ENCODE results near the gene PAN2. TPM values are rescaled to one million over a fixed set of nuclear protein-coding genes. Genes with fewer than 3 reads are reported as not detected.

Gene PAN2
- polyA plus RNA-seq (2012; ENCODE audit: low read depth, missing spikeins) = 35.9 TPM

- peak; percentile 63; the same call in 1 of the 2 replicates for TF ChIP-seq POU2F2 (IDR thresholded peaks at IDR 0.05; ENCODE audit: low read depth, low read length)
- peak; percentile 86 for TF ChIP-seq POLR2A (IDR thresholded peaks at IDR 0.05; ENCODE audit: low read depth, low read length)
- TF ChIP-seq POLR2AphosphoS5 (IDR thresholded peaks at IDR 0.05; ENCODE audit: low read depth, low read length) = peak; percentile 85
- TF ChIP-seq PAX5 (IDR thresholded peaks at IDR 0.05; ENCODE audit: insufficient read depth, low read length, severe bottlenecking) = no peak
- TF ChIP-seq TAF1 (IDR thresholded peaks at IDR 0.05; ENCODE audit: low read depth, low read length) = peak; percentile 83
- peak; percentile 15; the same call in 1 of the 2 replicates for TF ChIP-seq SPI1 (IDR thresholded peaks at IDR 0.05; ENCODE audit: low read depth, low read length)
- DNase-seq (ENCODE audit: insufficient read length, low spot score) = peak; percentile 94
- FAIRE-seq = peak; percentile 80
These were observed at the start of gene PAN2 for GRCh38 chr12:56333679-56334489. TSS of gene PAN2 (minus strand) at chr12:56334000. CDS start at chr12:56333094, 906 bp downstream.

- no peak for DNase-seq (ENCODE audit: insufficient read length, low spot score)
- no peak for FAIRE-seq
- TF ChIP-seq POLR2A (IDR thresholded peaks at IDR 0.05; ENCODE audit: low read depth, low read length) (no peak), TAF1 (IDR thresholded peaks at IDR 0.05; ENCODE audit: low read depth, low read length) (no peak), POU2F2 (IDR thresholded peaks at IDR 0.05; ENCODE audit: low read depth, low read length) (no peak), POLR2AphosphoS5 (IDR thresholded peaks at IDR 0.05; ENCODE audit: low read depth, low read length) (no peak)
These were observed 48.8 kb upstream of the PAN2 start for GRCh38 chr12:56382611-56383010.

DNA sequence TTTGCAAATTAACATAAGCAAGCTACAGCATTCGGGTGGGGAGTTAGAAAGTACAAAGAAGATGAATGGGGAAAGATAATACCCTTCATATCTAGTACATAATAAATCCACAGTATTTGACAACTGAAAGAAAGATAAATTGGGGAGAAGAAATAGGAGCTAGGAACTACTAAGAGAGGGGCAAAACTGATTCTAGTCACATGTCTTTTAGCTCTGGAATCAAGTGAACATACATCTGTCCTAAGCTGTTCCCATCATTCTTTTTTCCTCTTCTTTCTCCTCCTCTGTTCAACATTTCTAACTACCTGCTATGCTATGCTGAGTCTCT is 44.2 kb upstream of the PAN2 start:
- DNase-seq (ENCODE audit: insufficient read length, low spot score) (no peak), FAIRE-seq (no peak)
- TF ChIP-seq POU2F2 (IDR thresholded peaks at IDR 0.05; ENCODE audit: low read depth, low read length) (no peak), TAF1 (IDR thresholded peaks at IDR 0.05; ENCODE audit: low read depth, low read length) (no peak), PAX5 (IDR thresholded peaks at IDR 0.05; ENCODE audit: insufficient read depth, low read length, severe bottlenecking) (no peak), SPI1 (IDR thresholded peaks at IDR 0.05; ENCODE audit: low read depth, low read length) (no peak), POLR2AphosphoS5 (IDR thresholded peaks at IDR 0.05; ENCODE audit: low read depth, low read length) (no peak), POLR2A (IDR thresholded peaks at IDR 0.05; ENCODE audit: low read depth, low read length) (no peak)

- TF ChIP-seq SPI1 (IDR thresholded peaks at IDR 0.05; ENCODE audit: low read depth, low read length) = no peak
- DNase-seq (ENCODE audit: insufficient read length, low spot score) (no peak), FAIRE-seq (no peak)
These were observed 43.6 kb upstream of the PAN2 start for GRCh38 chr12:56377310-56377988.

- DNase-seq (ENCODE audit: insufficient read length, low spot score) (no peak), FAIRE-seq (peak; percentile 77)
- TF ChIP-seq POU2F2 (IDR thresholded peaks at IDR 0.05; ENCODE audit: low read depth, low read length) (no peak), POLR2A (IDR thresholded peaks at IDR 0.05; ENCODE audit: low read depth, low read length) (no peak), POLR2AphosphoS5 (IDR thresholded peaks at IDR 0.05; ENCODE audit: low read depth, low read length) (no peak), SPI1 (IDR thresholded peaks at IDR 0.05; ENCODE audit: low read depth, low read length) (peak; percentile 87), PAX5 (IDR thresholded peaks at IDR 0.05; ENCODE audit: insufficient read depth, low read length, severe bottlenecking) (no peak), TAF1 (IDR thresholded peaks at IDR 0.05; ENCODE audit: low read depth, low read length) (no peak)
These were observed 42.0 kb upstream of the PAN2 start for GRCh38 chr12:56375598-56376434.

GRCh38 chr12:56374726-56375597 is 41.2 kb upstream of the PAN2 start:
- FAIRE-seq = peak; percentile 66
- no peak for DNase-seq (ENCODE audit: insufficient read length, low spot score)
- TF ChIP-seq POU2F2 (IDR thresholded peaks at IDR 0.05; ENCODE audit: low read depth, low read length) (no peak), POLR2A (IDR thresholded peaks at IDR 0.05; ENCODE audit: low read depth, low read length) (no peak), TAF1 (IDR thresholded peaks at IDR 0.05; ENCODE audit: low read depth, low read length) (no peak), POLR2AphosphoS5 (IDR thresholded peaks at IDR 0.05; ENCODE audit: low read depth, low read length) (no peak), SPI1 (IDR thresholded peaks at IDR 0.05; ENCODE audit: low read depth, low read length) (no peak), PAX5 (IDR thresholded peaks at IDR 0.05; ENCODE audit: insufficient read depth, low read length, severe bottlenecking) (no peak)

GRCh38 chr12:56373515-56373914 is 39.7 kb upstream of the PAN2 start:
- DNase-seq (ENCODE audit: insufficient read length, low spot score) = no peak
- TF ChIP-seq SPI1 (IDR thresholded peaks at IDR 0.05; ENCODE audit: low read depth, low read length) = no peak
- TF ChIP-seq POLR2A (IDR thresholded peaks at IDR 0.05; ENCODE audit: low read depth, low read length) = no peak
- TF ChIP-seq TAF1 (IDR thresholded peaks at IDR 0.05; ENCODE audit: low read depth, low read length) = no peak
- TF ChIP-seq PAX5 (IDR thresholded peaks at IDR 0.05; ENCODE audit: insufficient read depth, low read length, severe bottlenecking) = no peak
- no peak for TF ChIP-seq POU2F2 (IDR thresholded peaks at IDR 0.05; ENCODE audit: low read depth, low read length)
- no peak for TF ChIP-seq POLR2AphosphoS5 (IDR thresholded peaks at IDR 0.05; ENCODE audit: low read depth, low read length)
- no peak for FAIRE-seq

GRCh38 chr12:56366948-56367347 is 33.1 kb upstream of the PAN2 start:
- TF ChIP-seq PAX5 (IDR thresholded peaks at IDR 0.05; ENCODE audit: insufficient read depth, low read length, severe bottlenecking) = no peak
- no peak for TF ChIP-seq POLR2AphosphoS5 (IDR thresholded peaks at IDR 0.05; ENCODE audit: low read depth, low read length)
- TF ChIP-seq SPI1 (IDR thresholded peaks at IDR 0.05; ENCODE audit: low read depth, low read length) = no peak
- no peak for TF ChIP-seq POU2F2 (IDR thresholded peaks at IDR 0.05; ENCODE audit: low read depth, low read length)
- no peak for TF ChIP-seq POLR2A (IDR thresholded peaks at IDR 0.05; ENCODE audit: low read depth, low read length)
- no peak for TF ChIP-seq TAF1 (IDR thresholded peaks at IDR 0.05; ENCODE audit: low read depth, low read length)
- DNase-seq (ENCODE audit: insufficient read length, low spot score) = no peak

More at GRCh38 chr12:56366948-56367347, 33.1 kb upstream of the PAN2 start:
- FAIRE-seq = no peak

Measured in GM12891 (cell line).